GM21528 (cell line): ENCODE measurements around the gene GRM7.

Experiments used
- ATAC-seq: cut with Tn5 transposase; IDR thresholded peaks from one replicate; pipeline ENCODE4 v1.9.1; 2021; ENCODE audit warnings: mild to moderate bottlenecking, moderate library complexity; ENCODE audit not compliant: unreplicated experiment, low FRiP score

GRM7 gene

GRCh38 chr3:7381741-7382140 lies 520.8 kb downstream of the GRM7 start:
- no peak for ATAC-seq

- ATAC-seq = no peak
Measured at GRCh38 chr3:7382293-7383010, 521.5 kb downstream of the GRM7 start.

- ATAC-seq = no peak
Measured at GRCh38 chr3:7385635-7386034, 524.7 kb downstream of the GRM7 start.

GRCh38 chr3:7388026-7388425 lies 527.1 kb downstream of the GRM7 start:
- ATAC-seq = no peak

GRCh38 chr3:7392206-7392605 lies 531.3 kb downstream of the GRM7 start:
- no peak for ATAC-seq

GRCh38 chr3:7393944-7394605 lies 533.2 kb downstream of the GRM7 start:
- no peak for ATAC-seq

GRCh38 chr3:7396534-7396933 lies 535.6 kb downstream of the GRM7 start:
- no peak for ATAC-seq

- ATAC-seq = no peak
Measured at GRCh38 chr3:7397097-7397496, 536.2 kb downstream of the GRM7 start.

- no peak for ATAC-seq
Measured at GRCh38 chr3:7400360-7400759, 539.4 kb downstream of the GRM7 start.

GRCh38 chr3:7401418-7401817 lies 540.5 kb downstream of the GRM7 start:
- ATAC-seq = no peak

GRCh38 chr3:7407107-7407506 lies 546.2 kb downstream of the GRM7 start:
- no peak for ATAC-seq

- no peak for ATAC-seq
Measured at GRCh38 chr3:7410782-7411181, 549.9 kb downstream of the GRM7 start.

GRCh38 chr3:7421065-7421464 lies 560.1 kb downstream of the GRM7 start:
- no peak for ATAC-seq

GRCh38 chr3:7423036-7423435 lies 562.1 kb downstream of the GRM7 start:
- ATAC-seq = no peak

GRCh38 chr3:7423995-7424394 lies 563.1 kb downstream of the GRM7 start:
- no peak for ATAC-seq

- ATAC-seq = no peak
Measured at GRCh38 chr3:7428206-7428718, 567.3 kb downstream of the GRM7 start.

GRCh38 chr3:7432610-7433009 lies 571.7 kb downstream of the GRM7 start:
- no peak for ATAC-seq

- no peak for ATAC-seq
Measured at GRCh38 chr3:7433073-7433472, 572.2 kb downstream of the GRM7 start.

- ATAC-seq = no peak
Measured at GRCh38 chr3:7436542-7436941, 575.6 kb downstream of the GRM7 start.

- ATAC-seq = no peak
Measured at GRCh38 chr3:7437231-7437630, 576.3 kb downstream of the GRM7 start.

GRCh38 chr3:7439101-7439680 lies 578.3 kb downstream of the GRM7 start:
- no peak for ATAC-seq

GRCh38 chr3:7444886-7445285 lies 584.0 kb downstream of the GRM7 start:
- ATAC-seq = no peak
